CD4-positive, alpha-beta T cell treated with Interferon gamma for 1 hour (primary cell): ENCODE data around the gene OR6C70.
"Not testable (repeated sequence)": the region's sequence is repeated elsewhere in the genome, so short reads cannot be mapped to it uniquely, and the experiment has no call there.

ENCODE experiments used
- DNase-seq: peaks from one replicate; pipeline ENCODE4 v3.0.0-alpha.2; 2020

Gene OR6C70

DNA sequence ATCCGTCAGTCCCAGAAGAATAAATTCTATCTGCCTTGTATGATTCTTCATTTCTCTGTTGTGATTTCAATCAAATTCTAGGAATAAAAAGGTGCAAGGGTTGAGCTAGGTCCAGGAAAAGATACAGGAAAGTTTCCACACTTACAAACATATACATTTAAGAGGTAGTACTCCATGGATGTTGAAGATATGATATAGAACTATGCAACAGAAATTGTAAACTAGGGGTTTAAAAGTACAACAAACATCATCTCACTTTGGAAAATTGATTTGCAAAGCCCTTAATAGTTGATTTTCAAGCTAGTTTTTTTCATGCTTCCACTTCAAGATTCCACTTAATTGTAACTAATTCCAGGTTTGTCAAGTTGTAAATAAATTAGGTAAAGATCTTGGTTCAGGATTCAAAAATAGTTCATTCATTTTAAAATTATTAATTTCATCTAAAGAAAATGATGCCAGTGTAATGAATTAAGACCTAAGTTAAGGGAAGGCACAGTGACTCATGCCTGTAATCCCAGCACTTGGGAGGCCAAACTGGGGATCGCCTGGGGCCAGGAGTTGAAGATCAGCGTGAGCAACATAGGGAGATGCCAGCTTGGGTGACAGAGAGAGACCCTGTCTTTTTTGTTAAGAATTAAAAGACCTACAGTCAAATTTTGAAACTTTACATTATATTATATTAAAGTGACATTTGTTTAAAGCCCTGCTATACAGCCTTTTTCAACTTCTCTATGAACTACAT is at the start of gene OR6C70:
Gene OR6C70 (minus strand): TSS at position 51 of the 742 bp plus-strand sequence. CDS start 0 bp downstream, at position 51.
- no peak for DNase-seq

DNA sequence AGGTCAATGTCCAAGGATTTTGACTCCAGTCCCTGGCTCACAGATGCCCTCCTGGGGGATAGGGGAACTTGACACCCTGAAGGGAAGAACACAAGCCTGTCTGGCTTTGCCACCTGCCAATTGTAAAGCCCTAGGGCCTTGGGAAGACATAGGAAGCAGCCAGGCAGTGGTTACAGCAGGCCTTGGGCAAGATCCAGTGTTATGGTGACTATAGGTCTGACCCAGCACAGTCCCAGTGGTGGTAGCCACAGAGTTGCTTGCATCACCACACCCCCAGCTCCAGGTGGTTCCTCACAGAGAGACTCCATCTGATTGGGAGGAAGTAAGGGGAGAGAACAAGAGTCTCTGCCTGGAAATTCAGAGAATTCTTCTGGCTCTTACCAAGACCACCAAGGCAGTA is 46.5 kb upstream of the OR6C70 start:
- DNase-seq, result no peak

DNA sequence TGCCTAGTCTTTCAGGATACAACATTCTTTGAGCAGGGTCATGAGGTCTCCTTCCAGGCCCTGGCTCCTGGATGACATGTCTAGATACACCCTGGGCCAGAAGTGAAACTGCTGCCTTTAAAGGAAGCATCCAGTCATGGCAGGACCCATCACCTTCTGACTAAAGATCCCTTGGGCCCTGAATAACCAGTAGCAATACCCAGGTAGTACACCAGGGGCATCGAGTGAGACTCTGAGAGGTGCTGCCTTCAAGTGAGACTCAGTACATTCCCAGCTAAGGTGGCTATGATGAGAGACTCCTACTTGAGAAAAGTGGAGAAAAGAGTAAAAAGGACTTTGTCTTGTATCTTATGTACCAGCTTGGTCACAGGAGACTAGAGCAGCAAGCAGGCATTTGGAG is 45.8 kb upstream of the OR6C70 start:
- DNase-seq, result no peak

DNA sequence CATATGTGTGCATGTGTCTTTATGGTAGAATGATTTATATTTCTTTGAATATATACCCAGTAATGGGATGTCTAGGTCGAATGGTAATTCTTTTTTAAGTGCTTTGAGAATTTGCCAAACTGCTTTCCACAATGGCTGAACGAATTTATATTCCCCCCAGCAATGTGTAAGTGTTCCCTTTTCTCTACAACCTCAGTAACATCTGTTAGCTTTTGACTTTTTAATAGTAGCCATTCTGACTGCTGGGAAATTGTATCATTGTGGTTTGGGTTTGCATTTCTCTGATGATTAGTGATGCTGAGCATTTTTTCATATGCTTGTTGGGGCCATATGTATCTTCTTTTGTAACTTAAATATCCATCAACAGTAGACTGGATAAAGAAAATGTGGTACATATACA is 31.7 kb upstream of the OR6C70 start:
- no peak for DNase-seq

DNA sequence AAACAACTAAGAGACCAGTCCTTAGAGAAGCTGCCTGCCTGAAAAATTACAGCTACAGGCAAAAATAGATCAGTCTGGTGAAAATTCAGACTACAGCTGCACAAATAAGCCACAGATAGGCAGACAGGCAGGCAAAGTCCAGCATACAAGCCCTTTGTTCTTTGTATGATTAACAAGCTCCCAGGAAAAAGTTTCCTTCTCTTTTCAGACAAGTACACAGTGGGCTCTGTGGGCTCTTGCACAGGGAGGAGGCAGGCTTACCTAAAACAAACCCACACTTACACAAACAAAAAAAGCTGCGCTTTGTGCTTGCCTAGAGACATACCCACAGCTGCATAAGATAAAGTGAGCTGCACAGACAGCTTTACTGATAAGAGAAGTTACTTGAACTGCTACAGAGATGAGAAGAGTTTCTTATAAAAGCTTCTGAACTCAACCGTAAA is 29.9 kb upstream of the OR6C70 start:
- no peak for DNase-seq

DNA sequence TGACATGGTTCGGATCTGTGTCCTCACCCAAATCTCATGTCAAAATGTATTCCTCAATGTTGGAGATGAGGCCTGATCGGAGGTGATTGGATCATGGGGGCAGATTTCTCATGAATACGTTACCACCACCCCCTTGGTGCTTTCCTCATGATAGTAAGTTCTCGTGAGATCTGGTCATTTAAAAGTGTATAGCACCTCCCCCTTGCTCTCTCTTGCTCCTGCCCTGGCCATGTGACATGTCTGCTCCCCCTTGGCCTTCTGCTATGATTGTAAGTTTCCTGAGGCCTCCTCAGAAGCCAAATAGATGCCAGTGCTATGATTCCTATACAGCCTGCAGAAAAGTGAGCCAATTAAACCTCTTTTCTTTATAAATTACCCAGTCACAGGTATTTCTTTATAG is 29.3 kb upstream of the OR6C70 start:
- DNase-seq, result no peak

DNA sequence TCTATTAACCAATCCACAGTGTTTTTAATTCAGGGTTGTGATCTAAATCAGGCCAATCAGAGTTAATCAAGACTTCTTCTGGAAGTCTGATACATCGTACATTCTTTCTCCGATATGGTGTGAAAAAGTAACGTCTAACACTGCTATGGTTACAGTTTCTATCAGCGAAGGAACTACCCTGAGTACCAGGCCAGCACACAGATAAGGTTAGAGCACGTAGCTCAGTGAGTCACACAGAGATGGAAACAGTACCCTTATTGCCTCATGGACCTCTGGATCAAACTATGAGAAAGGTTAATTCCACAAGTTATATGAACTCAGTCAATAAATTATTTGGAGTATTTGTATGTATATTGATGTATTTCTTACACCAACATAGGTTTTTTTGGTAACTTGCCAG is 25.6 kb upstream of the OR6C70 start:
- no peak for DNase-seq

DNA sequence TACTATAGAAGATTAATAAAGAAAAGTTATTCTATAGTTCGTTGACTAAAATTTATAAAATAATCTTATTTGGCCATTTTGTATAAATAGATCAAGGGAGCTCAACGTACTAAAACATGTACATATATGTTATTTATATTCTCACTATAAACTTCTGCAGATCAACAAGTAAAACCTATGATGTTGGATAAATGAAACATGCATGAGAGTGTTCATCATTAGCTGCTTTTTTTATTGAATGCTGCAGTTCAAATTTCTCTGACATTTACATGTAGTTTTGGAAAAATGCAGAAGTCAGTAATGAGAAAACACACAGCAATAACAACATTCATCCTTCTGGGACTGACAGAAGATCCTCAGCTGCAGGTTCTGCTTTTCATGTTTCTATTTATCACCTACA is 22.1 kb upstream of the OR6C70 start, which contains the start of gene OR6C68:
Gene OR6C68 (plus strand): TSS at position 301 of the 400 bp plus-strand sequence. CDS start 0 bp downstream, at position 301.
- no peak for DNase-seq

DNA sequence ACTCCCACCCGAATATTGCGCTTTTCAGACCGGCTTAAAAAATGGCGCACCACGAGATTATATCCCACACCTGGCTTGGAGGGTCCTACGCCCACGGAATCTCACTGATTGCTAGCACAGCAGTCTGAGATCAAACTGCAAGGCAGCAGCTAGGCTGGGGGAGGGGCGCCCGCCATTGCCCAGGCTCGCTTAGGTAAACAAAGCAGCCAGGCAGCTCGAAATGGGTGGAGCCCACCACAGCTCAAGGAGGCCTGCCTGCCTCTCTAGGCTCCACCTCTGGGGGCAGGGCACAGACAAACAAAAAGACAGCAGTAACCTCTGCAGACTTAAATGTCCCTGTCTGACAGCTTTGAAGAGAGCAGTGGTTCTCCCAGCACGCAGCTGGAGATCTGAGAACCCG is 14.3 kb upstream of the OR6C70 start:
- DNase-seq, result not testable (repeated sequence)

DNA sequence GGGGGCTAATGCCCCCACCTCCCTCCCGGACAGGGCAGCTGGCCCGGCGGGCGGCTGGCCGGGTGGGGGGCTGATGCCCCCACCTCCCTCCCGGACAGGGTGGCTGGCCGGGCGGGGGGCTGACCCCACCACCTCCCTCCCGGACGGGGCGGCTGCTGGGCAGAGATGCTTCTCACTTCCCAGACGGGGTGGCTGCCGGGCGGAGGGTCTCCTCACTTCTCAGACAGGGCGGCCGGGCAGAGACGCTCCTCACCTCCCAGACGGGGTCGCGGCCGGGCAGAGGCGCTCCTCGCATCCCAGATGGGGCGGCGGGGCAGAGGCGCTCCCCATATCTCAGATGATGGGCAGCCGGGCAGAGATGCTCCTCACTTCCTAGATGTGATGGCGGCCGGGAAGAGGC is 9.2 kb upstream of the OR6C70 start:
- not testable (repeated sequence) for DNase-seq

DNA sequence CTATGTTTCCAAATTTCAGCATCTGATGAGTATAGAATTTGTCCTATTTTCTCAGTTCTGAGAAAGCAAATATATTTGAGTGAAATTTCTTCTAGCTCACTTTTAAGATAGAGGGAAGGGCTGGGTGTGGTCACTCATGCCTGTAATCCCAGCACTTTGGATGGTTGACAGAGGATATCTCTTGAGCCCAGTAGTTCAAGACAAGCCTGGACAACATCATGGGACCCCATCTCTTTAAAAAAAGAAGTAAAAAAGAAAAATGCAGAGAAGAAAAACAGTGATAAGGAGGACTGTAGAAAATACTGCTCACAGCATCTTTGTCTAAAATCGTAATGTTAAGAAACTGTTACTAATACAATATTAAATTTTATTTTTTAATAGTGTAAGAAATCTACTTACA is 2.3 kb upstream of the OR6C70 start:
- no peak for DNase-seq

DNA sequence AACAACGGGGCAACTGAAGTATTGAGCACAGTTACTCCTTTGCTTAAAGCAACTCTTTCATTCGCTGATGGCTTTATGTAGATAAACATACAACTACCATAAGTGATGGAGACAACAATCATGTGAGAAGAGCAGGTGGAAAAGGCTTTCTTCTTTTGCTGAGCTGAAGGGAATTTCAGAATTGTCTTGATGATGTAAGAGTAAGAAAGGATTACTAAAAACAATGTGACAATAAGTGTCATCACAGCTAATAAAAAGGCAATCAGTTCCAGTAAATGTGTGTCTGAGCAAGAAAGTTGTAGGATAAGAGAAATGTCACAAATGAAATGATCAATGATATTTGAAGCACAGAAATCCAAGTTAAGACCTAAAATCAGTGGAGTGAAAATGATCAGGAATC is 647 bp downstream of the OR6C70 start:
- DNase-seq, result no peak

DNA sequence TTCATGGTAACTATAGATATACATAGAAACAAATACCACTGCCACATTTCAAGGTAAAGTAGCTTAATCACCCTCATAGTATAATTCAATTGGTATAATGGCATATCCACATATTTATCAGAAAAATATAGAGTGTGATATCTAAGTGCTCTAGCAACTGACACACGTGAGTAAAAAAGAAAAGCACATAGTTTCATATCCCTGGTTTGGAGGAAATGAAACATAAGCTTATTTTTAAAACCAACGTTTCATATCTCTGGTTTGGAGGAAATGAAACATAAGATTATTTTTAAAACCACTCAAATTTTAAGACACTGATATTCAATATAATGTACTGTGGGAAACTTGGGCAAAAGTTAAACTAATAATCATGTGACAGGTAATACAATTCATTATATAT is 2.1 kb downstream of the OR6C70 start:
- DNase-seq, result no peak

DNA sequence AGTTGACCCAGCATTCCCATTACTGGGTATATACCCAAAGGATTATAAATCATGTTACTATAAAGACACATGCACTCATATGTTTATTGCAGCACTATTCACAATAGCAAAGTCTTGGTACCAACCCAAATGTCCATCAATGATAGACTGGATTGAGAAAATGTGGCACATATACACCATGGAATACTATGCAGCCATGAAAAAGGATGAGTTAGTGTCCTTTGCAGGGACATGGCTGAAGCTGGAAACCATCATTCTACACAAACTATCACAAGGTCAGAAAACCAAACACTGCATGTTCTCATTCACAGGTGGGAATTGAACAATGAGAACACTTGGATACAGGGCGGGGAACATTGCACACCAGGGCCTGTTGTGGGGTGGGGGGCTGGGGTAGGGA is 5.0 kb downstream of the OR6C70 start:
- not testable (repeated sequence) for DNase-seq

DNA sequence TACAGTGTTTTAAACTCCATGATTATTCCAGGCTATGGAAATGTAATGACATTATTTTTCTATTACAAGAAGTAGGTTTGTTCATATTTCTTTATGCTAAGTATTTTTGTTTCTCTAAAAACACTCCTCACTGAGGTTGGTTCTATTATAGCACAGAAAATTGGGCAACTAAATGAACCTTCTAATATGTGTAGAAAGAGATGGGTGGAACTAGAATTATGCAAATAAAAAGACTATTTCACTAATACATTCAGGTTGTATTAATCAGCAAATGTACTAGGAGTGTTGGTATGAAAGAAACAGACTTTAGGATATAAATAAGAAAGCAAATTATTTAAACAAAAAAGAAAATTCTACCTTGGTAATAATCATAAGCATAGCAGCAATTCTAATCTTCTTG is 21.1 kb downstream of the OR6C70 start:
- no peak for DNase-seq

DNA sequence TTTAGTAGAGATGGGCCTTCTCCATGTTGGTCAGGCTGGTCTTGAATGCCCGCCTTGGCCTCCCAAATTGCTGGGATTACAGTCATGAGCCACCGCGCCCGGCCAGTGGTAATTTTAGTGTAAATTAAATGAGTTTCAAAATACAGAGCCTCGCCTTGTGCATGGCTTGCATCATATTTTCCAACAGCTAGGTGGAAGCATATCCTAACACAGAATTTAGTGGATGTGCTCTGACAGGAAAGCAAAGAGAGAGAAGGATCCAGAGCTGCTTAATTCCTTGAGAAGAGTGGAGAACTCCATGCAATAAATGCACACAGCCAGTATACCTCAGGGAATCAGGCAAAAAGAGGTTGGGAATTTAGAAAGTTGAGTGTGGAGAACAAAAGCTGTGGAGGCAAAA is 23.6 kb downstream of the OR6C70 start:
- no peak for DNase-seq

DNA sequence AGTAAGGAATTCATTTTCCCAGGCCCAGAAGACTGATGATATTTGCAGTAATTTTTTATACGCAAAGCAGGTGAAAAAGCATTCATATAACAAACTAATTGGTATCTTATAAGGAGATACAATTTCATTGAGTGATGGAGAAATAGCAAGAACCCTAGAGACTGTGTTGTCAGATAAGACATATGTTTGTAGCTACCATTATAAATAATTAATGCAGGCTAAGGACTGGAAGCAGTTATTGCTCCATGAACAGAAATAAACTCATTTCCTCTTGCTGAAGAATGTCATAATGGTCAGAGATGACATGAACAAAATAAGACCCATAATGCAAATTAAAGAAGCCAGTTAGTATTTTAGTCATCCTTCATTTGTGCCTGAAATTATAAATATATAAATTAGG is 24.6 kb downstream of the OR6C70 start:
- no peak for DNase-seq

DNA sequence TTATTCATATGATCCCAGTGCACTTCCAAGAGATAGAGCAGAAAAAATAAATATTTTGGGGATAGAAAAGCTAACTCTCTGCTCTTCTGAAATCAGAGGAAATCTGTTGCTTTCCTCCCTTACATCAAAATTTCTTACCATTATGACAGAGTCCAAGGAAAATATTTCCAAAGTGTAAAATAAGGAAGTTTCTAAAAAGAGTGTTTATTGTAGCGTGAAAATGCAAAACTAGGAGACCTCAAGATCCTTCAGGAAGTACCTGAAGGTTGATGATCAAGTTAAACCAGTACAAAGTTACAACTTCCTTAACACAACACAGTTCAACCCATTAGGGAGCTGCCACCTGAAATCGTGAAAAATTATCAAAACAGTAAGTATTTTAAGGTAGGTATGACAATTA is 26.2 kb downstream of the OR6C70 start, which contains the start of gene OR6C2:
Gene OR6C2 (plus strand): TSS at position 301 of the 400 bp plus-strand sequence. CDS start 8,138 bp downstream, outside the sequence.
- no peak for DNase-seq

DNA sequence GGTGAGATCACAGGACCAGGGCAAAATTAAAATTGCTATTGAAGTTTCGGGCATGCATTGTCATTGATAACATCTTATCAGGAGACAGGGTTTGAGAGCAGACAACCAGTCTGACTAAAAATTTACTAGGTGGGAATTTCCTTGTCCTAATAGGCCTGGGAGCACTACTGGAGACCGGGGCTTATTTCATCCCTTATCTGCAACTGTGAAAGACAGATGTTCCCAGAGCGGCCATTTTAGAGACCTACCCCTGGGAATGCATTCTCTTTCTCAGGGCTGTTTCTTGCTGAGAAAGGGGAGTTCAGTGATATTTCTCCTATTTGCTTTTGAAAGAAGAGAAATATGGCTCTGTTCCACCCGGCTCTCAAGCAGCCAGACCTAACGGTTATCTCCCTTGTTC is 28.7 kb downstream of the OR6C70 start:
- not testable (repeated sequence) for DNase-seq

DNA sequence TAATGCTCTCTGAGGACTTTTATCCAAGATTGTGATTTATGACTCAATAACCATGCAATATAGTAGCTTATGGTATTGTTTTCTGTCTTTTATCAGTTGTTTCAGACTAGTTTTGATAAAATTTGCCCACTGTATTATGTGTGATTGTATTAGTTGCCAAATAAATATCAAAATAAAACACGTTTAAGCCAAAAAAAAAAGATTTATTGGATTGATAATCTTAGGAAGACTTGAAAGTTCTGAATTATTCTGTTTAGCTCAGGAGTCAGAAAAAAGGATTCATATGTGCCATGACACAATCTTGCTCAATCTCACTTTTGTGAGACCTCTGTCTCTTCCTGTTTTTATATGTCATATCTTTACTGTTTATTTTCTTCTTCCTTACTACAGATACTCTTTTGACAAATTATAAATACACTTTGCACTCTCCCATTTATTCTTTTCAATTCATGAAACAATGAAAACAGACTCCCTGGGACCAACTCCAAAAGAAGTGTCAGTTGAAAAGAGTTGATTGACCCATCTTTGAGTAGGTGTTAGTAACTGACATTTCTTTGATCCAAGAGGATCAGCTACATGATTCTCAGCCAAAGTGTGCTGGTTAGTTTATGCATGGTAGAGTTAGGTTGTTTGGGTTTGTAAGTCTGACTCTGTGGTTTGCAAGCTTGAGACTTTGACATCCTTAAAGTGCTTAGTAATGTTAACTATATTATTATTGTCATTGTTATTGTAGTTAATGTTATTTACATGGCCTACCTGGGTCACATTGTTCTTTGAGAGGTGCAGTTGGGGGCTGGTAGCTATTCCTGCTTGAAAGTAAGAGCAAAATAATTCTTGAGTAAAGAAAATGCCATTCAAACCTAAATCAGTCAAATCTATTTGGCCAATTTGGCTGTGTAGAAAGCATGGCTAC is 41.4 kb downstream of the OR6C70 start:
- no peak for DNase-seq

DNA sequence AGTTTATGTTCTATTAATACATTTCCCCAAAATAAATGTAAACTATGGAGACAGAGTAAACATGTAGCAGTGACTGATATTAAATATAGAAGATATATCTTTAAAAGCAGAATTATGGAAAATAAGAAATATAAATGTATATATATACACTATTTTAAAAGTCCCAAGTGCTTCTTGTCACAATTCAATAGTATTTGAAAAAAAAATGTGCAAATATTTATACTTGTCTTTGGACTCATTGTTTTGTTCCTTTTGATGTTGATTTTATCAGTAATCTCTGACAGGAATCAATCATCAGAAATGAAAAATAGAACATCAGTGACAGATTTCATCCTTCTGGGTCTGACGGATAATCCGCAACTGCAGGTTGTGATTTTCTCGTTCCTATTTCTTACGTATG is 44.0 kb downstream of the OR6C70 start, which contains the start of gene OR6C76:
Gene OR6C76 (plus strand): TSS at position 301 of the 400 bp plus-strand sequence. CDS start 0 bp downstream, at position 301.
- DNase-seq, result no peak

DNA sequence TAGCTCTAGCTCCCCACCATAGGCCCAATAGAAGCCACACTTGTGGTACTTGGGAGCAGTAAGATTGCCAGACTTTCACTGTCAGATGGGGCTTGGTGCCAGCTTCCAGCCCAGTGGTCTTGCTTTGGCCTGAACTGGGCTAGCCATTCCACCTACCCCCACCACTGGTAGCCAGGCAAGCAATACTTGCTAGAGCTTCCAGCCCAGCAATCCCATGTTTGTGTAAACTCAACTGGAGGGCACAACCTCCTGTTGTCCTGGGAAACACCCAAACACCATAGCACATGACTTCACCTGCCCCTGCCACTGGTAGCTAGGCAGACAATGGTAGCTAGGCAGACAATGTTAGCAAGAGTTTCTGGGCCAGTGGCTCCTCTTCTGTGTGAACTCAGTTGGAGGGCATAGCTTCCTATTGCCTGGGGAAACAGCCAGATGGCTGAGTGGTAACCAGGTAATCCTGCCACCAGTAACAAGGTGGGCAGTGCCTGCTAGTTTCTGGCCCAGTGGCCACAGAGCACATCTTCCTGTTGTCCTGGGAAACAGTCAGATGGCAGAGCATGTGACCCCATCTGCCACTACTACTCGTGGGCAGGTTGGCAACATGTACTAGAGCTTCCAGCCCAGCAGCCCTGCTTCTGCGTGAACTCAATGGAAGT is 49.5 kb downstream of the OR6C70 start:
- no peak for DNase-seq
